ENCODE measurements around the gene LAMA2.

GRCh38 chr6:129140526-129140925 is 257.6 kb downstream of the LAMA2 start:
- TF ChIP-seq GATA3 (IDR thresholded peaks at IDR 0.05; ENCODE audit: low read depth, low read length) = no peak
- no peak for TF ChIP-seq GATA2 (IDR thresholded peaks at IDR 0.05; ENCODE audit: low read depth, low read length)

Measured in SH-SY5Y (cell line).